SK-N-MC (cell line): ENCODE data around the gene RELN.

Experiments used
- DNase-seq: peaks from one replicate; pipeline ENCODE4 v3.0.0-alpha.2; 2011; ENCODE audit warnings: low read depth, low spot score
- H3K27ac ChIP-seq: fragments of 200-600 bp; sonication (generic); 2 replicates; pipeline ENCODE4 v1.5.1; 2016; ENCODE audit warnings: mixed run types
- H3K36me3 ChIP-seq: fragments of 200-600 bp; sonication (generic); 2 replicates; pipeline ENCODE4 v1.6.1; 2017; ENCODE audit warnings: antibody characterized with exemption, low read length, mixed read lengths; ENCODE audit not compliant: insufficient read depth
- H3K4me3 ChIP-seq: fragments of 200-600 bp; sonication (generic); 2 replicates; pipeline ENCODE4 v1.5.1; 2016
- H3K9ac ChIP-seq: fragments of 200-600 bp; sonication (generic); 2 replicates; pipeline ENCODE4 v1.8.0; 2017; ENCODE audit warnings: mixed run types, mixed read lengths; ENCODE audit not compliant: insufficient read length
- H3K9me3 ChIP-seq: fragments of 200-600 bp; sonication (generic); 2 replicates; pipeline ENCODE4 v1.6.1; 2017; ENCODE audit warnings: low read depth, mild to moderate bottlenecking, antibody characterized with exemption, low read length, moderate library complexity, mixed read lengths
- EZH2 ChIP-seq: fragments of 200-600 bp; sonication (generic); IDR thresholded peaks from one replicate; pipeline ENCODE4 v1.6.1; 2017; ENCODE audit warnings: antibody characterized with exemption
- FOXP2 ChIP-seq: optimal IDR thresholded peaks from 2 replicates; pipeline ENCODE3; 2011; ENCODE audit warnings: mild to moderate bottlenecking, moderate library complexity; ENCODE audit not compliant: insufficient read depth; ENCODE audit errors: extremely low read length, control extremely low read depth
- POLR2AphosphoS5 ChIP-seq: IDR thresholded peaks from 2 replicates; pipeline ENCODE4 v1.6.1; 2012; ENCODE audit warnings: mild to moderate bottlenecking, low read depth, low read length, borderline replicate concordance

RELN gene

GRCh38 chr7:104018425-104018824 lies 29.0 kb upstream of the RELN start:
- Histone ChIP-seq H3K27ac (no peak overlapping the region), H3K36me3 (no peaks in the 10 kb centered on the region), H3K9ac (no peak overlapping the region), H3K4me3 (no peak overlapping the region), H3K9me3 (no peaks in the 10 kb centered on the region)
- no peak for DNase-seq
- no peak for TF ChIP-seq POLR2AphosphoS5
- TF ChIP-seq EZH2: no peak
- TF ChIP-seq FOXP2: no peak

- H3K4me3 ChIP-seq: no peak overlapping the region
- no peak overlapping the region for H3K9ac ChIP-seq
- no peaks in the 10 kb centered on the region for H3K9me3 ChIP-seq
- no peaks in the 10 kb centered on the region for H3K36me3 ChIP-seq
- H3K27ac ChIP-seq: no peak overlapping the region
- TF ChIP-seq EZH2: no peak
- no peak for TF ChIP-seq POLR2AphosphoS5
- TF ChIP-seq FOXP2: no peak
- DNase-seq: peak; percentile 18
Measured at GRCh38 chr7:104017001-104017400, 27.5 kb upstream of the RELN start.

- DNase-seq: no peak
- Histone ChIP-seq H3K9me3 (no peaks in the 10 kb centered on the region), H3K4me3 (no peak overlapping the region), H3K9ac (no peak overlapping the region), H3K36me3 (no peaks in the 10 kb centered on the region), H3K27ac (no peak overlapping the region)
- TF ChIP-seq POLR2AphosphoS5: no peak
- no peak for TF ChIP-seq EZH2
- TF ChIP-seq FOXP2: no peak
Measured at GRCh38 chr7:104012835-104013234, 23.4 kb upstream of the RELN start.

DNA sequence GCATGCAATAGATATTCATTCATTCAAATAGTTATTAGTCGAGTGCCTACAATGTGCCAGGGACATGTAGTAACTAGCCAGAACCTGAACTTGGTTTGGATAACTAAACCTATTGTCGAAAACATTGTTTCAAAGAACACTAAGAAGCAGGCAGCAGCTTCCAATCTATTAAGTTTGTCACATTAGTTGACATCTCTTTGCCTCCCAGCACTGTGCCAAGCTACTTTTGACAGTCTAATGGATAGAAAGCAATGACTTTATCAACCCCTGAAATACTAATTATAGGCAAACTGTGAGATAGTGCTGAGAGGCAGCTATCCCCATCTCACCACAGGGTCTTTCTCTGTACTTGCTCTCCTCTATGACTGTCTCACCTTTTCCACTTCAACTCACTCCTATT lies 22.4 kb upstream of the RELN start:
- no peaks in the 10 kb centered on the region for H3K9me3 ChIP-seq
- no peak overlapping the region for H3K9ac ChIP-seq
- no peak for TF ChIP-seq EZH2
- no peak for TF ChIP-seq FOXP2
- TF ChIP-seq POLR2AphosphoS5: no peak
- no peak overlapping the region for H3K27ac ChIP-seq
- H3K4me3 ChIP-seq: no peak overlapping the region
- no peak for DNase-seq
- H3K36me3 ChIP-seq: no peaks in the 10 kb centered on the region

DNA sequence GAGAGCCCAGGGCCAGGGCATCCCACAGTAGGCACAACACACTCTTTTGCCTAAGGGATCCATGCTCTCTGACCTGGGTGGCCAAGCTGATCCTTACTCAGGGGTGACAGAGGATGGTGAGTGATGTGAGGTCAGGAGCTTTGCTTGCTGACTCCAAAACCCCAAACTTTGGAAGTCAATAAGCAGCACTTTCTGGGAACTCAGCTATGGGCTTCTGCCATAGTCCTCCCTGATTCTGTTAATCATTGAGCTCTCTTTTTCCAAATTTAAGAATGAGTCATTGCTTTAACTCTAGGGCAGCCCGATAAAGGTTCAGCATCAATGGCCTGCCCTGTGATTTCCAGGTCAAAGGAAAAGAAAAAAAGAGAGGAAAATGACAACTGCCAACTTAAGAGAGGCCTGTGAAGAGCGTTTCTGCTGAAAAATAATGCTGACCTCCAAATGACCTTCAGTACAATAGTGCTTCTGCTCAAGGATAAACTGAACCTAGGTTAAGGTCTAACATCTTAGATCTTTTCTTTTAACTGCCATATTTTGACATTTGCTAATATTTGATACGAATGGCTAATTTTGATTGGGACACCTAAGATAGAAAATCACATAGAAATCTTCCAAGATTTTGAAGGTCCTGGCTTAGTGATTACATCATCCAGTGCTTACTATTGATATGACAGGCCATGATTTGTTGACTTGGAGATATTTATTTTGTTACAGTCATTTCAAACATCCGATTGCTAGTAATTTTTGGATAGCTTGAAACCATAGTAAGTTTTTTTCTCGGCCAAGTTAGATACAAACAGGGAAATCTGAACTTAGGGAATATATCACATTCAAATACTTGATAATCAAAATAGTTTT lies 20.8 kb upstream of the RELN start:
- H3K9me3 ChIP-seq: no peaks in the 10 kb centered on the region
- no peak for TF ChIP-seq POLR2AphosphoS5
- TF ChIP-seq FOXP2: no peak
- no peak overlapping the region for H3K4me3 ChIP-seq
- H3K36me3 ChIP-seq: no peaks in the 10 kb centered on the region
- no peak overlapping the region for H3K9ac ChIP-seq
- no peak overlapping the region for H3K27ac ChIP-seq
- DNase-seq: no peak

- Histone ChIP-seq H3K4me3 (no peak overlapping the region), H3K9ac (no peak overlapping the region), H3K27ac (no peak overlapping the region), H3K36me3 (no peaks in the 10 kb centered on the region), H3K9me3 (no peaks in the 10 kb centered on the region)
- TF ChIP-seq POLR2AphosphoS5 (no peak), FOXP2 (no peak), EZH2 (no peak)
- DNase-seq: no peak
Measured at GRCh38 chr7:104008107-104008506, 18.6 kb upstream of the RELN start.

DNA sequence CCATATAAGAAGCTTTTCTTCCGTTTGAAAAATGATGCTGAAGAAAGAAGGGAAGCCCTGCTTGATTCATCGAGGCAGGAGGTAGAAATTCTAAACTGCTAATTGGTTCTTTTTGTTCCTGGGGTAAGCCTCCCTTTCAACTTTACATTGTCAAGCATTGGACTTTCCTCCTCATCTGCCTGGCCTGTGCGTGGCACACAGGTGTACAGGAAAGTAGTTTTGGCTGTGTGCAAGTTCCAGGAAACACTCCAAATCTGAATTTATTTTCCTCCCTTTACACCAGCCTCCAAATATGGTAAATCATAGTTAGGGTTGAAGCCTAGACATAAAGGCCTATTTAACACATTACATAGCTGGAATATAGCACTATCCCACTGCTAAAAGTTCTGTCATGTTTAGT lies 18.2 kb upstream of the RELN start:
- H3K9me3 ChIP-seq: no peaks in the 10 kb centered on the region
- TF ChIP-seq EZH2 (no peak), POLR2AphosphoS5 (no peak), FOXP2 (no peak)
- H3K27ac ChIP-seq: no peak overlapping the region
- no peak for DNase-seq
- H3K4me3 ChIP-seq: no peak overlapping the region
- no peak overlapping the region for H3K9ac ChIP-seq
- no peaks in the 10 kb centered on the region for H3K36me3 ChIP-seq

- TF ChIP-seq EZH2: no peak
- TF ChIP-seq FOXP2: no peak
- TF ChIP-seq POLR2AphosphoS5: no peak
- DNase-seq: no peak
- no peaks in the 10 kb centered on the region for H3K36me3 ChIP-seq
- no peak overlapping the region for H3K27ac ChIP-seq
- no peak overlapping the region for H3K4me3 ChIP-seq
- H3K9me3 ChIP-seq: no peaks in the 10 kb centered on the region
- no peak overlapping the region for H3K9ac ChIP-seq
Measured at GRCh38 chr7:104005197-104005596, 15.7 kb upstream of the RELN start.
